Measurements from ENCODE around the gene BEX1.

GRCh38 chrX:103063191-103063845 is 653 bp downstream of the BEX1 start:
- TF ChIP-seq CTCF (IDR thresholded peaks at IDR 0.05) (no peak), POLR2A (IDR thresholded peaks at IDR 0.05) (no peak)
